Trophoblast cell (in vitro differentiated cells and primary cell): Measurements from ENCODE around the gene RASSF4.

Source experiments
- DNase-seq, 2 donors: peaks; one replicate each; pipeline ENCODE4 v3.0.0-alpha.2; 2016
- H2AFZ ChIP-seq: 2 replicates; pipeline ENCODE4 v1.6.1; 2013; ENCODE audit warnings: low read length, moderate library complexity, mild to moderate bottlenecking; ENCODE audit not compliant: insufficient read depth, poor library complexity
- H2AK5ac ChIP-seq: 2 replicates; pipeline ENCODE4 v1.6.1; 2013; ENCODE audit warnings: mild to moderate bottlenecking, low read length
- H2BK120ac ChIP-seq: 2 replicates; pipeline ENCODE4 v1.6.1; 2013; ENCODE audit warnings: low read length, mild to moderate bottlenecking, moderate library complexity; ENCODE audit not compliant: insufficient read depth, poor library complexity
- H2BK12ac ChIP-seq: 2 replicates; pipeline ENCODE4 v1.6.1; 2013; ENCODE audit warnings: mild to moderate bottlenecking, low read length, moderate library complexity
- H2BK5ac ChIP-seq: 2 replicates; pipeline ENCODE4 v1.6.1; 2013; ENCODE audit warnings: low read length, low read depth, moderate library complexity, mild to moderate bottlenecking; ENCODE audit not compliant: poor library complexity
- H3K14ac ChIP-seq: 2 replicates; pipeline ENCODE4 v1.6.1; 2013; ENCODE audit warnings: mild to moderate bottlenecking, low read length
- H3K18ac ChIP-seq: 2 replicates; pipeline ENCODE4 v1.6.1; 2013; ENCODE audit warnings: mild to moderate bottlenecking, low read length
- H3K23ac ChIP-seq: 2 replicates; pipeline ENCODE4 v1.6.1; 2013; ENCODE audit warnings: low read length
- H3K27ac ChIP-seq: 2 replicates; pipeline ENCODE4 v1.5.1; 2013; ENCODE audit warnings: low read depth, mild to moderate bottlenecking, inconsistent platforms, low read length, moderate library complexity
- H3K27me3 ChIP-seq: 2 replicates; pipeline ENCODE4 v1.6.1; 2013; ENCODE audit warnings: inconsistent platforms, mild to moderate bottlenecking, low read length, moderate library complexity; ENCODE audit not compliant: insufficient read depth
- H3K36me3 ChIP-seq, 2 experiments: 1 replicate in 1 of 2; 2 replicates in 1 of 2; pipeline ENCODE4 v1.6.1; 2013; ENCODE audit warnings: low read length in 2 of 2, mild to moderate bottlenecking in 2 of 2, moderate library complexity in 1 of 2; ENCODE audit not compliant: insufficient read depth in 2 of 2, control insufficient read depth in 1 of 2
- H3K4ac ChIP-seq: 2 replicates; pipeline ENCODE4 v1.6.1; 2013; ENCODE audit warnings: low read depth, mild to moderate bottlenecking, low read length, moderate library complexity
- H3K4me1 ChIP-seq, 2 experiments: 1 replicate in 1 of 2; 2 replicates in 1 of 2; pipeline ENCODE4 v1.6.1; 2013; ENCODE audit warnings: low read length in 2 of 2, mild to moderate bottlenecking in 2 of 2, moderate library complexity in 1 of 2; ENCODE audit not compliant: insufficient read depth in 2 of 2, control insufficient read depth in 1 of 2
- H3K4me2 ChIP-seq: 2 replicates; pipeline ENCODE4 v1.6.1; 2013; ENCODE audit warnings: inconsistent platforms, mild to moderate bottlenecking, low read length, moderate library complexity
- H3K4me3 ChIP-seq: 2 replicates; pipeline ENCODE4 v1.5.1; 2013; ENCODE audit warnings: mild to moderate bottlenecking, low read depth, low read length, inconsistent platforms
- H3K79me1 ChIP-seq: one replicate; pipeline ENCODE4 v1.6.1; 2013; ENCODE audit warnings: low read length
- H3K79me2 ChIP-seq: 2 replicates; pipeline ENCODE4 v1.6.1; 2013; ENCODE audit warnings: low read length, mild to moderate bottlenecking; ENCODE audit not compliant: control insufficient read depth, insufficient read depth, poor library complexity
- H3K9ac ChIP-seq: 2 replicates; pipeline ENCODE4 v1.6.1; 2013; ENCODE audit warnings: mild to moderate bottlenecking, low read length
- H3K9me3 ChIP-seq: 2 replicates; pipeline ENCODE4 v1.6.1; 2013; ENCODE audit warnings: low read depth, mild to moderate bottlenecking, control low read depth, inconsistent platforms, low read length; ENCODE audit not compliant: insufficient read depth
- H4K12ac ChIP-seq: 2 replicates; pipeline ENCODE4 v1.6.1; 2013; ENCODE audit warnings: low read depth, mild to moderate bottlenecking, low read length, moderate library complexity
- H4K8ac ChIP-seq: 2 replicates; pipeline ENCODE4 v1.6.1; 2013; ENCODE audit warnings: low read depth, mild to moderate bottlenecking, low read length, moderate library complexity
- H4K91ac ChIP-seq: one replicate; pipeline ENCODE4 v1.6.1; 2013; ENCODE audit warnings: low read depth, mild to moderate bottlenecking, low read length, moderate library complexity
- WGBS: extraction: QIAGEN DNeasy Blood & Tissue Kit; methylation state at CpG from one replicate; pipeline ENCODE4 v1.1.7; 2013; ENCODE audit warnings: missing lambda C conversion rate; ENCODE audit not compliant: insufficient read length, insufficient coverage; ENCODE audit errors: extremely low coverage; 5-methylcytosine and 5-hydroxymethylcytosine counted together

The RASSF4 gene

DNA sequence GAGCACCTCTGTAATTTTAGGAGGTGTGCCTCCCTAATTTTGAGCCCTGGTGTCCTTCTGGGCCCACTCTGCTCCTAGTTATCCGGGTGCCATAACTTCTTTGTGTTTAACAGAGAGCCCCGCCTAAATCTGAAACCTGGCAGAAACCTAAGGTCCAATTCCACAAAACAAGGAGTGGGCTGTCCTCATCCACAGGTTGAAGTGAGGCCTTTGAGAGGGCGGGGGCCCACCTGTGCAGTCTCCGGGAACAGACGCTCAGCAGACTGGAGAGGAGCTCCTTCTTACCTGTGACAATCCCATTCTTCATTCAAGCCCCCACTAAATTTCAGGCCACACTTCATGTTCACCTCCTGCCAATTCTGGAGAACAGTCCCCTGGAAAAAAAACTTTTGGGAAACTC, 37.6 kb upstream of the RASSF4 start:
- H3K9me3 ChIP-seq = no peaks in the 10 kb centered on the region
- no peaks in the 10 kb centered on the region for H3K4me1 ChIP-seq
- no CpG with 5 or more reads among the region's 5 CpGs for WGBS
- no peak overlapping the region for H3K4ac ChIP-seq
- no peak overlapping the region for H4K12ac ChIP-seq
- no peak overlapping the region for H3K9ac ChIP-seq
- no peak overlapping the region for H2AK5ac ChIP-seq
- no peak overlapping the region for H2BK5ac ChIP-seq
- H3K79me1 ChIP-seq = no peaks in the 10 kb centered on the region
- H2AFZ ChIP-seq = no peak overlapping the region
- no peak overlapping the region for H3K4me3 ChIP-seq
- H4K8ac ChIP-seq = no peak overlapping the region
- H3K79me2 ChIP-seq = no peaks in the 10 kb centered on the region
- H2BK120ac ChIP-seq = no peak overlapping the region
- H3K18ac ChIP-seq = no peak overlapping the region
- H4K91ac ChIP-seq = no peak overlapping the region
- H3K27ac ChIP-seq = no peak overlapping the region
- no peak overlapping the region for H3K4me2 ChIP-seq
- H3K14ac ChIP-seq = no peak overlapping the region
- H3K36me3 ChIP-seq = no peaks in the 10 kb centered on the region
- H3K27me3 ChIP-seq = no peaks in the 10 kb centered on the region
- no peak for DNase-seq
- H2BK12ac ChIP-seq = no peak overlapping the region
- no peak overlapping the region for H3K23ac ChIP-seq

DNA sequence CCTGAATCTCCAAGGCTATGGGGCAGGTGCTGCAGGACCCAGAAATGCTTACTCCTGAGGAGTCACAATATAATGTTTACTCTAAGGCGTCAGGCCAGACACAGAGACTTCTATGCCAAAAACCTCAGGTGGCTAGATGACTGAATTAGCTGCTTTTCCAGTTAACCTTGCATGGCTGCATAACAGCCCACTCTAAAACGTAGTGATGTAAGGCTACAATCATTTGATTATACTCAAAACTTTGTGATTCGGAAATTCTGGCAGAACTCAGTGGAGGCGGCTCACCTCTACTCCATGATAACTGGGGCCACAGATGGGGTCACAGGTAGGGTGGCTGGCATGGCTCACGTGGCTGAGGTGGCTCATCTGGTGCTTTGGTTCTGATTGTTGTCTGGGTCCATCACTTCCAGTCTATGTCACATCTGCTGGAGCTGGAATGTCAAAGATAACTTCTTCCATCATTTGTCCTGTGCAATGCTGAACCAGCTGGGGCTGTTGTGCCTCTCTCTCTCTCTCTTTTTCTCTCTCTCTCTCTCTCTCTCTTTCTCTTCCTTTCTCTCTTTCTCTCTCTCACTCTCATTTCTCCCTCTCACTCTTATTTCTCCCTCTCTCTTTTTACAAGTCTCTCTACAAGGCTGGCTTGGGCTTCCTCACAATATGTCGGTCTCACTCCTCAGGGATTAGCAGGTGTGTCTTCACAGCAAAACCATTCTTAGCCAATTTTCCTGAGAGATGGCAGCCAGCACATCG, 36.6 kb upstream of the RASSF4 start:
- Histone ChIP-seq H4K8ac (no peak overlapping the region), H3K4me1 (no peaks in the 10 kb centered on the region), H3K23ac (no peak overlapping the region), H2BK5ac (no peak overlapping the region), H3K36me3 (no peaks in the 10 kb centered on the region), H2BK12ac (no peak overlapping the region), H3K9ac (no peak overlapping the region), H3K18ac (no peak overlapping the region), H3K4me3 (no peak overlapping the region), H3K4me2 (no peak overlapping the region), H2BK120ac (no peak overlapping the region), H3K79me2 (no peaks in the 10 kb centered on the region), H3K9me3 (no peaks in the 10 kb centered on the region), H4K12ac (no peak overlapping the region), H3K27me3 (no peaks in the 10 kb centered on the region), H2AK5ac (no peak overlapping the region), H3K14ac (no peak overlapping the region), H3K27ac (no peak overlapping the region), H3K79me1 (no peaks in the 10 kb centered on the region), H3K4ac (no peak overlapping the region), H2AFZ (no peak overlapping the region), H4K91ac (no peak overlapping the region)
- no CpG with 5 or more reads among the region's 7 CpGs for WGBS
- no peak for DNase-seq

DNA sequence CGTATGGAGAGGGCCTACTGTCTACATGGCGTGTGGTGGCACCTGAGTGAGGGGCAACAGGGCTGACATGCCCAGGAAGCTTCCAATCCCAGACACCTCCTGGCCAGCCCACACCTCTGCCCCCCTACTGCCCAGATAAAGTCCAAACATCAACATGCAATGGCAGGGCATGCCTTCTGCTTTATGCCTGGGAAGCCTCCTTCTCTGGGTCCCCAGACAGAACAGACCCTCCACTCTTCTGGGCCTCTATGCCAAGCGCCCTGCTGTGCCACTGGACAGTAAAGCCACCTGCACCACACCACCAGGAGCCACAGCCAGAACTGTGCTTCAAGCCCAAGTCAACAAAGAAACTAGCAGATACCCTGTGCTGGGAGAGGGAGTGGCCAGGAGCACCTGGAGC, 36.0 kb upstream of the RASSF4 start:
- H3K79me1 ChIP-seq = no peaks in the 10 kb centered on the region
- H3K4me2 ChIP-seq = no peak overlapping the region
- no peak overlapping the region for H3K27ac ChIP-seq
- H4K91ac ChIP-seq = no peak overlapping the region
- H2AFZ ChIP-seq = no peak overlapping the region
- WGBS = no CpG with 5 or more reads among the region's 3 CpGs
- no peaks in the 10 kb centered on the region for H3K9me3 ChIP-seq
- H2BK5ac ChIP-seq = no peak overlapping the region
- H4K12ac ChIP-seq = no peak overlapping the region
- no peaks in the 10 kb centered on the region for H3K79me2 ChIP-seq
- no peaks in the 10 kb centered on the region for H3K4me1 ChIP-seq
- no peak for DNase-seq
- H3K36me3 ChIP-seq = no peaks in the 10 kb centered on the region
- H3K9ac ChIP-seq = no peak overlapping the region
- H2BK12ac ChIP-seq = no peak overlapping the region
- no peak overlapping the region for H2BK120ac ChIP-seq
- no peak overlapping the region for H3K4me3 ChIP-seq
- H3K23ac ChIP-seq = no peak overlapping the region
- no peak overlapping the region for H3K4ac ChIP-seq
- H3K18ac ChIP-seq = no peak overlapping the region
- H3K14ac ChIP-seq = no peak overlapping the region
- H4K8ac ChIP-seq = no peak overlapping the region
- H2AK5ac ChIP-seq = no peak overlapping the region
- H3K27me3 ChIP-seq = no peaks in the 10 kb centered on the region

DNA sequence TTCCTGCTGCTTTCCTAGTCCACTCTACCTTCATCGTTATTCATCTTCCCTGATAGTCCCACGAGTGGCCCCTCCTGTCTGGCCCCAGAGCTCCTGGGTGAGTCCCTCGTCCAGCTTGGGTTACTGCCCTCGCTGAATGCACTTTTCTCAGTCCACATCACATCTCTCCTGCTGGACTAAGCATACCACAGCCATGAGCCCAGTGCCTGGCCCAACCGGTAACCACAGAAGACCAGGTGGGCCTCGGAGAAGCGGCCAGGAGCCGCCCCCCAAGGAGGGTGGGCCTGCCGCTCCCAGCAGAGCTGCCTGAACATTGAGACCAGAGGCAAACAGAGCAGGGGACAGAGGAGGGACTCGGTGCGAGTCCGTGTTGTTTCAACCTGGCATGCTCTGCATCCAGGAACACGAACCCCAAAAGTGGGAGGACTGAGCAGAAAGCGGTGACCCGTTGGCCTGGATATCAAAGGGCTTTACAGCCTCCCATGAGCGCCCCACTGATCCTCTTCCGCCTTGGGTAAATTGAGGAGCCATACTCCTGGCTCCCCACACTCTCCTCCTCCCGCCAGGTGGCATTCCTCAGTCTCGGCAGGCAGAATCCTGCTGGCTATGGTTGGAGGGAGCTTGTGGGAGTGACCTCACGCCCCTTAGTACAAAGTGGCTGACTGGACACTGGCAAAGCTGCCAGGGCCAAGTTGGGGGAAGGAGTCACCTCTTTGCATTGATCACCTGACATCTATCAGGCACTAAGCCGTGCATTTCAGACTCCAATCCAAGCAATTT, 35.2 kb upstream of the RASSF4 start:
- Histone ChIP-seq H3K9me3 (no peaks in the 10 kb centered on the region), H3K79me1 (no peaks in the 10 kb centered on the region), H3K4me1 (no peaks in the 10 kb centered on the region), H4K91ac (no peak overlapping the region), H3K9ac (no peak overlapping the region), H3K27me3 (no peaks in the 10 kb centered on the region), H2BK5ac (no peak overlapping the region), H4K8ac (no peak overlapping the region), H2AFZ (no peak overlapping the region), H3K14ac (no peak overlapping the region), H3K4me3 (no peak overlapping the region), H4K12ac (no peak overlapping the region), H2AK5ac (no peak overlapping the region), H3K27ac (no peak overlapping the region), H3K79me2 (no peaks in the 10 kb centered on the region), H3K4me2 (no peak overlapping the region), H3K4ac (no peak overlapping the region), H3K18ac (no peak overlapping the region), H2BK12ac (no peak overlapping the region), H3K23ac (no peak overlapping the region), H3K36me3 (no peaks in the 10 kb centered on the region), H2BK120ac (no peak overlapping the region)
- DNase-seq = no peak
- no CpG with 5 or more reads among the region's 21 CpGs for WGBS
